HepG2 (cell line): ENCODE results near the gene KRTAP5-11.
"Not testable (repeated sequence)": the region's sequence is repeated elsewhere in the genome, so short reads cannot be mapped to it uniquely, and the experiment has no call there.

ENCODE experiments used
- MAZ ChIP-seq, 2 experiments: sonication (generic) in 1 of 2; formaldehyde crosslinking in 1 of 2; IDR thresholded peaks; 2 replicates each; pipeline versions ENCODE4 v1.5.0 to v1.6.1; 2012 to 2020; ENCODE audit warnings: low read depth in 2 of 2, mild to moderate bottlenecking in 2 of 2, borderline replicate concordance in 1 of 2, improper control_type of control experiment in 1 of 2, low read length in 1 of 2, missing genetic modification reagents in 1 of 2, moderate library complexity in 1 of 2
- TF ChIP-seq, protein P1 (sequence below): IDR thresholded peaks from 2 replicates; pipeline ENCODE4 v1.6.1; 2016; ENCODE audit warnings: missing compliant biosample characterization, missing genetic modification reagents, borderline replicate concordance

DNA sequence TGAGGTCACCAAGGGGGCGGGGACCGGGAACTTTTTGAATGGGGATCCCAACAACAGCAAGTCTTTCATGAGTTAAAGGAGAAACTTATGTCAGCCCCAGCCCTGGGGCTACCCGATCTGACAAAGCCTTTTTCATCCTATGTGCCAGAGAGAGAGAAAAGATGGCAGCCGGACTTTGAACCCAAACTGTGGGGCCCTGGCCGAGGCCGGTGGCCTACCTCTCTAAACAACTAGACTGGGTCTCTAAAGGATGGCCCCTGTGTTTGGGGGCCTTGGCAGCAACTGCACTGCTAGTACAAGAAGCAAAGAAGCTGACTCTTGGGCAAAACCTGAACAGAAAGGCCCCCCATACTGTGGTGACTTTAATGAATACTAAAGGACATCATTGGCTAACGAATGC is 31.3 kb upstream of the KRTAP5-11 start:
- not testable (repeated sequence) for TF ChIP-seq MAZ (IDR thresholded peaks at IDR 0.05; ENCODE audit: borderline replicate concordance, low read depth, low read length); MAZ (CRISPR knock-in tag; IDR thresholded peaks at IDR 0.05; ENCODE audit: low read depth)
- TF ChIP-seq, protein P1, sequence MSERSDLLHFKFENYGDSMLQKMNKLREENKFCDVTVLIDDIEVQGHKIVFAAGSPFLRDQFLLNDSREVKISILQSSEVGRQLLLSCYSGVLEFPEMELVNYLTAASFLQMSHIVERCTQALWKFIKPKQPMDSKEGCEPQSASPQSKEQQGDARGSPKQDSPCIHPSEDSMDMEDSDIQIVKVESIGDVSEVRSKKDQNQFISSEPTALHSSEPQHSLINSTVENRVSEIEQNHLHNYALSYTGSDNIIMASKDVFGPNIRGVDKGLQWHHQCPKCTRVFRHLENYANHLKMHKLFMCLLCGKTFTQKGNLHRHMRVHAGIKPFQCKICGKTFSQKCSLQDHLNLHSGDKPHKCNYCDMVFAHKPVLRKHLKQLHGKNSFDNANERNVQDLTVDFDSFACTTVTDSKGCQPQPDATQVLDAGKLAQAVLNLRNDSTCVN, result not testable (repeated sequence)
